HG03097 (cell line): ENCODE measurements around the gene MARCKSL1.
"Not testable (repeated sequence)": the region's sequence is repeated elsewhere in the genome, so short reads cannot be mapped to it uniquely, and the experiment has no call there.

Experiments used
- ATAC-seq: cut with Tn5 transposase; IDR thresholded peaks from one replicate; pipeline ENCODE4 v1.9.1; 2021; ENCODE audit not compliant: unreplicated experiment, low FRiP score

The MARCKSL1 gene

GRCh38 chr1:32334274-32334861 lies 1.7 kb downstream of the MARCKSL1 start:
- ATAC-seq: no peak

GRCh38 chr1:32333251-32333963 lies 2.6 kb downstream of the MARCKSL1 start:
- ATAC-seq: no peak

DNA sequence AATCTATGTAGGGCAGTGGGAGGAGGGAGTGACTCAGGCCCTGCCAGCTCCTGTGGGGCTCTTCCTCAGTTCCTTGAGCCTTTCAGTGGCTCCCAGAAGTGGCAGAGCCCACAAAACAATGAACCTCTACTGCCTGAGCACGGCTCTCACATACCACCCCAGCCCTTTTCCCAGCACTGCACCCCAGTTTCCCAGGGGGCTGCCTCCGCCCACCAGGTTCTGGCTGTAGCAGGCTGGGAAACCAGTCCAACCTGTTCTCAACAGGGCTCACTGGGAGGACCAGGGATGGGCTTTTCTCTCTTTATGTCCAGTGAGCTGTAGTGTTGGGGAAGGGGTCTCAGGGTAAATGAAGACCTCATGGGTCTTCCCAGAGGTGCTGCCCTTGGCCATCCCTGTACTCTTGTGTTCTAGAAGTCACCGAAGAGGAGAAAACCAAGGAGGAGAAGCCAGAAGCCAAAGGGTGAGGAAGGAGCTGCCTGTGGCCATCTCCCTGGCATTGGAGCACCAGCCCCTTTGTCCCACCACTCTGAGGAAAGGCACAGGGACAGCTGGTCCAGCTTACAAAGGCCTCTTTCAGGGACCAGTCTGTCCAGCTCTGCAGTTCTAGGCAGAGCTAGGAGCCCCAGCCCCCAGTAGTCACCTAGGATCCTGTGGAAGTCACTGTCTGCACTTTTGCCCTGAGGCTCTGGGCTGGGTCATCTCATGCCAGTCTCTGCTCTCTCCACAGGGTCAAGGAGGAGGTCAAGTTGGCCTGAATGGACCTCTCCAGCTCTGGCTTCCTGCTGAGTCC lies 3.5 kb downstream of the MARCKSL1 start:
- ATAC-seq: no peak

DNA sequence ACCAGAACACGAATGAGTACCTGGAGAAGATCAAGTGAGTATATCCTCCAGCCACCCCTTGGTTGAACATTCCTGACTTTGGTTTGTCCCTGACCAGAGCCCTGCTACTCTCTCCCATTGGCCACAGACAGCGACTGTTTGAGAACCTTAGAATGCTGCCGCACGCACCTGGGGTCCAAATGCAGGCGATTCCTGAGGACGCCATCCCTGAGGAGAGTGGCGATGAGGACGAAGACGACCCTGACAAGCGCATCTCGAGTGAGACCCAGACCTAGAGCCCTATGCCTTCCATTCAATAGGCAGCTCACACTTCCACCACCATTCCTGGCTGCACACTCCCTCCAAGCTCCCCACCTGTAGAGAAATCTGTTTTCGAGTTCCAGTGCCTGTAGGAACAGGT lies 4.5 kb downstream of the MARCKSL1 start:
- no peak for ATAC-seq

- no peak for ATAC-seq
Measured at GRCh38 chr1:32330558-32331151, 5.4 kb downstream of the MARCKSL1 start.

- ATAC-seq: no peak
Measured at GRCh38 chr1:32329931-32330466, 6.0 kb downstream of the MARCKSL1 start.

GRCh38 chr1:32327204-32327603 lies 8.8 kb downstream of the MARCKSL1 start:
- no peak for ATAC-seq

- ATAC-seq: no peak
Measured at GRCh38 chr1:32321712-32322291, 14.2 kb downstream of the MARCKSL1 start.

DNA sequence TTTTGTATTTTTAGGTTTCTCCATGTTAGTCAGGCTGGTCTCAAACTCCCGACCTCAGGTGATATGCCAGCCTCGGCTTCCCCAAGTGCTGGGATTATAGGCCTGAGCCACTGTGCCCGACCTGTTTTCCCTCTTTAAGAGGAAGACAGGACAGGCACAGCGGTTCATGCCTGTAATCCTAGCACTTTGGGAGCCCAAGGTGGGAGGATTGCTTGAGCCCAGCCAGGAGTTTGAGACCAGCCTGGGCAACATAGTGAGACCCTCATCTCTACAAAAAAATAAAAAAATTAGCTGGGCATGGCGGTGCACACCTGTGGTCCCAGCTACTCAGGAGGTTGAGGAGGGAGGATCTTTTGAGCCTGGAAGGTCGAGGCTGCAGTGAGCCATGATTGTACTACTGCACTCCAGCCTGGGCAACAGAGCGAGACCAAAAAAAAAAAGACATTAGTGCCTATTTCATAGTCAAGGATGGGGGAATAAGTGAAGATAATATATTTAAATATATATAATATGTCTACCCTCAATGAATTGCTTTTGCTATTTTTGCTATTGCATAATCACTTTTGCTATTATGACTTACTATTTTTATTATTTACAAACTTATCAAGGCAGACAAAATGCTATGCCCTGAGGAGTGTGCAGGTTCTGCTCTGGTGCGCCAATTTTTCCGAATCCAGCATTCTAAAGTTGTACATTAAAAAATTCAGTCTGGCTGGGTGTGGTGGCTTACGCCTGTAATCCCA lies 17.7 kb downstream of the MARCKSL1 start:
- no peak for ATAC-seq

GRCh38 chr1:32316903-32317277 lies 19.1 kb downstream of the MARCKSL1 start:
- no peak for ATAC-seq

DNA sequence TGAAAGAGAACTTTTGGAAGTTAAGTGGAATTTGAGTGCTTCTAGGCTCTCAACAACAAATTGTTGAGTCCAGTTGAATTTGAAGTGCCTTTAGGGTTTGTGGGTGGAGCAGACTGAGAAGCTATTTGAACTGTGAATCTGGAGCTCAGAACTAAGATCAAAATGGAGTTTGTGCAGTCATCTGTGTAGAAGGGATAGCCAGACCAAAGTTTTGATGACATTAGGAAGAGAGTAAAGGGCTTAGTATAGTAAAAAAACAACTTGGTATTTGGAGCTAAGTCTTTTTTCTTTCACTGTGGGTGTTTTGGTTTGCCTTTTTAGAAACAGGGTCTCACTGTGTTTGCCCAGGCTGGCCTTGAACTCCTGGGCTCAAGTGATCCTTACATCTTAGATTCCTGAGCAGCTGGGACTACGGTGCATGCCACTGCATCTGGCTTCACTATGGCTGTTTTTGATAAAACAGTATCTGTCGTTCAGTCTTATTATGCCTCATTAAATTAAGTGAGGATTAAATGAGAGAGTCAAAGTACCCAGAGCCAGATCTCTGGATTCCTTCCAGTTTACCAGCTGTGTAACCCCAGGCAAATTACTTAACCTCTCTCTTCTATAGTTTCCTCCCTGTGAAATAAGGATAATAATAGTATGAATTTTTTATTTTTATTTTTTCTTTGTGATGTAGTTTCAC lies 24.2 kb downstream of the MARCKSL1 start:
- no peak for ATAC-seq

- ATAC-seq: no peak
Measured at GRCh38 chr1:32309960-32310359, 26.1 kb downstream of the MARCKSL1 start.

DNA sequence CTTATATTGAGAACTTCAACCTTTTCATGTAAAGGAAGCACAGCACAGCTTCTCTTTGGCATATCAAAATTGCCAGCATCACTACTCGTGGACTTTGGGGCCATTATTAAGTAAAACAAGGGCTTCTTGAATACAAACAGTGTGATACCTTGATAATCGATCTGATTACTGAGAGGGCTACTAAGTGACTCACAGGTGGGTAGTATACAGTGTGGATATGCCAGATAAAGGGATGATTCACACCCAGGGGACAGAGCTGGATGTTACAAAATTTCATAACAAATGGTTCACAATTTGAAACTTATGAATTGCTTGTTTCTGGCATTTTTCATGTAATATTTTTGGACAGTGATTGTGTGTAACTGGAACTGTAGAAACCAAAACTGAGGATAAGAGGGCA lies 28.7 kb downstream of the MARCKSL1 start:
- ATAC-seq: no peak

- no peak for ATAC-seq
Measured at GRCh38 chr1:32305310-32305709, 30.7 kb downstream of the MARCKSL1 start.

- ATAC-seq: no peak
Measured at GRCh38 chr1:32303997-32304622, 31.9 kb downstream of the MARCKSL1 start.

DNA sequence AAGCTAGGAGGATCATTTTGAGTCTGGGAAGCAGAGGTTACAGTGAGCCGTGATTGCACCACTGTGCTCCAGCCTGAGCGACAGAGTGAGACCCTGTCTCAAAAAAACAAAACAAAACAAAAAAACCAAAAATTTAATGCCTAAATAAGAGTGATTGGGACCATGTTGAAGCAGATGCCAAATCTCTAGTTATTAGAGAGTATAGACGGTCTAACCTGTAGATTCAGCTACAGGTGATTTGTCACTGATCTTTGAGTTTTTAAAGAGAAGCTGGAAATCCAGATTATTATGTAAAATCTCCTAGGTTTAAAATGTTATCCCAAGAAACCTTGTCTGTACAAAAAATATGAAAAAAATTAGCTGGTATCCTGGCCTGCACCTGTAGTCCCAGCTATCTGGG lies 32.7 kb downstream of the MARCKSL1 start:
- ATAC-seq: no peak

- no peak for ATAC-seq
Measured at GRCh38 chr1:32299327-32299726, 36.7 kb downstream of the MARCKSL1 start.

DNA sequence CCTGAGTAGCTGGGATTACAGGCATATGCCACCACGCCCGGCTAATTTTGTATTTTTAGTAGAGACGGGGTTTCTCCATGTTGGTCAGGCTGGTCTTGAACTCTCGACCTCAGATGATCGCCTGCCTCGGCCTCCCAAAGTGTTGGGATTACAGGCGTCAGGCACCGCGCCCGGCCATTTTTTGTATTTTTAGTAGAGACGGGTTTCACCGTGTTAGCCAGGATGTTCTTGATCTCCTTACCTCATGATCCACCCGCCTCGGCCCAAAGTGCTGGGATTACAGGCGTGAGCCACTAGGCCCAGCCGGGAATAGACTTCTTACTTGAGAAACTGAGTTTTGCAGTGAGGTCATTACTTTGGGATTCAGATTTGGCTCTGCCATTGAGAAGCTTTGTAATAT lies 37.8 kb downstream of the MARCKSL1 start:
- not testable (repeated sequence) for ATAC-seq
